ENCODE measurements around the gene SERBP1.
"Not testable (repeated sequence)": the region's sequence is repeated elsewhere in the genome, so short reads cannot be mapped to it uniquely, and the experiment has no call there.

SERBP1 gene

DNA sequence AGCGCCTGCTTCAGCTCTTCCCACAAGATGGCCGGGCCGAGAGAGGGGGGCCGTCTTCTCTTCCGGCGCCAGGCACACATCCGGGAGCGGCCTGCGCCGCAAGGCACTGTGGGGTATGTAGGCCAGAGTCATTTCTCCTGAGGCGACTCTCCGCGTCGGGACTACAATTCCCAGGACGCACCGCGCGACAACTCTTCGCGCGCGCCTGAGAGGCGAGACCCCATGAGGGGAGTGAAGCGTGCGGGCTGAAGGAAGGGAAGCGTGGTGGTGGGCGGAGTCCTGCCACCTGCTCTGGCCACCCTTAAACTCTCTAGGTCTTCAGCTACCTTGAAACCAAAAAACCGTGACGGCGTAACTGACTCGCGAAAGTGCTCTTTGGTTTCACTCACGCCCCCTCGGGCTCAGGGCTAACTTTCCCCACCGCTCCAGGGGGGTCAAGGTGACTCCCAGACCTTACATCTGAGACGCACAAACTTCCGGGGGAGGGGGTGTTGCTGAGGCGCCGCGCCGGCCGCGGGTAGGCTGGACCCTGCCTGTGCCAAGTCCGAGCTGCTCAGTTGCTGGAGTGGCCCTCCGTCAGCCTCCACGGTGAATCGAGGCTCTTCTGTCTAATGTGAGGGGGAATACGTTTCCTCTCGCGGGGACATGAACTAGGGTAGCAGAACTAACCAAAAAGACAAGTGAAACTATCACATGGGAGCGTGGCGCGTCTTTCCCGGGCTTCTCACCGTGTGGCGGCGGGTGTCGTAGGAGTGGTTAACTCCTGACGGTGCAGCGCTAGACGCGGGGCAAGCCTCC, at the start of gene SERBP1:
SERBP1 (minus strand) TSS at position 45 of the 798 bp plus-strand sequence. CDS start 102 bp downstream, outside the sequence.
- DNase-seq (ENCODE audit: low read depth): peak; percentile 92

DNA sequence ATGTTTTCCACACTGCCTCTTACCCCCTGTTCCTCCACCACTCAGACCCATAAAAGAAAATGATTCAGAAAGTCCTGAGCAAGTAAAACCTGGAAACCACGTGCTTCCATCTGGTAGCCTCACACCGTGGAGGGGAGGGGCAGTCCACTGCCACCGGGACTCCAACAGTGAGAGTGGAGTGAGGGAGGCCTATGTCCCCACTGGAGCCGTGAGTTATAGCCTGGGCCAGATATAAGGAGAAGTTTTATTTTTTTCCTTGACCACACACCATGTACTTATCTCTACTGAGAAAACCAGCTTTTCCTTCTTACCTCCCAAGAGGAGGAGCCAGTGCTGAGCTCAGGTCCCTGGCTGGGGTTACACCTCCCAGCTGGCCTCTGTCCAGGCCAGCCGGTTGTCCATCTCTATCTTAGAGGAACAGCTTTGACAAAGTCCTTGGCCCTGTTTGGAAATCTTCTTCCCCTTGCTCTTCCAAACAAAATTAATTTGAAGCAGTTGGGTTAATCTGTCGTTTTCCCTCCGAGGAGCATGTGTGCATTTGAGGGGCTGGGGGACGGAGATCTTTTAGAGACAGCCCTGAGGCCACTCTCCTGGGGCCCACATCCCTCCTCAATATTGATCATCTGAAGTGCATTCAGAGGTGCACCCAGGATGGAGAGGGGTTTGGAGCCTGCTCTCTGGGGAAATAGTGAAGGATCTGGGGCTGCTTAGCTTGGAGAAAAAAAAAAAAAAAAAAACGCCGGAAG, 49.1 kb upstream of the SERBP1 start:
- no peak for DNase-seq (ENCODE audit: low read depth)

DNA sequence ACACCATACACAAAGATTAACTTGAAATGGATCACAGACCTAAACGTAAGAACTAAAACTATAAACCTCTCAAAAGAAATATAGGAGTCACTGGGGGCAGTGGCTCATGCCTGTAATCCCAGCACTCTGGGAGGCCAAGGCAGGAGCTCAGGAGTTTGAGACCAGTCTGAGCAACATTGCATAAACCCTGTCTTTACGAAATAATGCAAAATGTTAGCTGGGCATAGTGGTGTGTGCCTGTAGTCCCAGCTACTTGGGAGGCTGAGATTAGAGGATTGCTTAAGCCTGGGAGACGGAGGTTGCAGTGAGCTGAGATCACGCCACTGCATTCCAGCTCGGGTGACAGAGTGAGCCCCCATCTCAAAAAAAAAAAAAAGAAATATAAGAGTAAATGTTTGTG, 46.7 kb upstream of the SERBP1 start:
- no peak for DNase-seq (ENCODE audit: low read depth)

DNA sequence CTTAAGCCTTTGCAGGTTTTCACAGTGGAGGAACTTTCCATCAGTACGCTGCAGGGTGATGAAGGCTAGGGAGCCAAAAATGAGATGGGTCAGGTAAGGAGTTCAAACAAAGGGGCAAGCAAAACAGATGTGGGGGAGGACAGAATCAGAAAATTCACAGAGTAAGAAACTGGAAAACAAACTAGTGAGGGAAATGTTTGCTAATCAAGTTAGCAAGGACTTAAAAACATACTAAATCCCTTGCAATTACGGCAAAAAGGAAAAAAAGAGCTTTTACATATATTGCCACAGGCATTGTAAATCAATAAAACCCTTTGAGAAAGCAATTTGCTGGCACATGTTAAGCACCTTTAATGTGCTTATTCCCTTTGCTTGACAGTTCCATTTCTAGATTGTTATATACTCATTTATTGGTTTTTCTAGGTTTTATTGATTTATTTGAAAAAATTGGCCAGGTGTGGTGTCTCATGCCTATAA, 45.8 kb upstream of the SERBP1 start:
- no peak for DNase-seq (ENCODE audit: low read depth)

DNA sequence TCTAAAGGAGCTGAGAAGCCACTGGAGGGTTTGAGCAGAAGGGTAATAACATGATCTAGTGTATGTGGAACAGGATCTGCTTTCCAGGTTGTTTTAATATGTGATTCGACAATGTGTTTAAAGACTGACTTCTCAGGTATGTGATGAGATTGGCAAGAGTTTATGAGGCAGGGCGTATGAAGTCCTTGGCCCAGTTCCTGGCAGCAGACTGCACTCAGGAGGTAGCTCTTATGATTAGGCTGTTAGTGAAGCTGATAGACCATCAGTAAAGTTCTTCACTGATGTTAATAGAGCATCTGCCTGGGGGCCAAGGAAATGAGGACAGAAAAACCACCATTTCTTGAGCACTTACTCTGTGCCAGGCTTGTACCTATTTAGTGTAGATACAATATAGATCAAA, 41.9 kb upstream of the SERBP1 start:
- DNase-seq (ENCODE audit: low read depth): no peak

DNA sequence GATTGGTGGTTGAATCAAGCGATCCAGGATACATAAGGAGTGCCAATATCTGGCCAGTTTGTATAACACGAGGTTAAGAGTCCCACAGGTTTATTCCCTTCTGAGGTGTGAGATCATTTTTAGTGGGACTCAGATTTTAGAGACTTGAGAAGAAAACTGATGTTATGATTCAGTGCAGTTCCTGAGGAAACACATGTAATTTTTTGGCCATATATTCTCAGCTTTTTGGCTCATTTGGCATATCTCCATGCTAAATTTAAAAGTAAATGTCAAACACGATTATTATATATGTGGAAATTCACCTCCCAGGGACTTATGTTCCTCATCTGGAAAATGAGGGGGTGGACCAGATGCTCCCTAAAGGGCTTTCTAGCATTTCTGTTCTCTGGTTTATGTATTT, 39.2 kb upstream of the SERBP1 start:
- DNase-seq (ENCODE audit: low read depth): no peak

DNA sequence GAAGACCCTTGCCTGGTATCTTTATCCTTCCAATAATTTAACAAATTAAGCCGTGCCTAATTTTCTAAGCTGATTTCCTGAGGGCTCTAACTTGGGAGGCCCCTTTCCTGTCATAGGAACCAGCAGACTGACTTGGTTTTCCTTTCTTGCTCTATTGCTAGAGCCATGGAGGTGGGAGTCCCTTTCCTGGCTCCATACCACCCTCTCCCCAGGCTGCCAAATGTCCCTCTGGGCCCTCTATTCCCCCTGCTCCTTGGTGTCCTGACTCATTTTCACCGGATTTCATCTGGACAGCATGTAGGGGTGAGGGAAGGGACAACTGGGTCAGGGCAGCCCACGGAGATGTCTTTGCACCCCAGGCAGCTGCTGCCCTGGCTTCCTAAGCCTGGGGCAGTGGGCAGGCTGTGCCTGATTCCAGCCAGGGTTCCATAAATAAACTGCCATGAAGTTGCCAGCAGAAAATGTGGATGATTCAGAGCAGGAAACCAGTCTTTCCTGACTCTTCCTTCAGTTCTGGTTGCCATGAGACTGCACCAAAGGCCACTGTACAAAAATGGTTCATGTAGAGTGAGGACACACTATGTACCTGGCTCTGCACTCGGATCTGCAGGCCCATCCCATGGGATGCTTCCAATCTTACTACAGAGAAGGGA, 38.0 kb upstream of the SERBP1 start:
- no peak for DNase-seq (ENCODE audit: low read depth)

DNA sequence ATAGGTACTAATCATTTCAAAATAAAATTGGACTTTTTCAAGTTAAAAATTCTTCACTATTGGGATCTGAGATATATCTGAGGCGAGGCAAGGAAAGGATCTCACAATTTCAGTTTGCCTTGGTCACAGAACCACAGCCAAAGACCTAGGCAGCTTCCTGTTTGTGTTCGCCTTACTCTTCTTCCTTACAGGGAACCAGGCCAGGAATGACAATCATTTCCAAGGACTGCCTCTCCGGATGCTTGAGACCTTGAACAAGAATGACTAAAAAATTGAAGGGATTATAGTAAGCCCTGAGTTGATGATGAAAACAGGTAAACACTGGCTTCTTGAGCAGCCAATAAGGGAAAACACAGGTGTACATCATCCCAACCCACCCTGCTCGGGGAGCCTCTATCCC, 35.2 kb upstream of the SERBP1 start:
- no peak for DNase-seq (ENCODE audit: low read depth)

DNA sequence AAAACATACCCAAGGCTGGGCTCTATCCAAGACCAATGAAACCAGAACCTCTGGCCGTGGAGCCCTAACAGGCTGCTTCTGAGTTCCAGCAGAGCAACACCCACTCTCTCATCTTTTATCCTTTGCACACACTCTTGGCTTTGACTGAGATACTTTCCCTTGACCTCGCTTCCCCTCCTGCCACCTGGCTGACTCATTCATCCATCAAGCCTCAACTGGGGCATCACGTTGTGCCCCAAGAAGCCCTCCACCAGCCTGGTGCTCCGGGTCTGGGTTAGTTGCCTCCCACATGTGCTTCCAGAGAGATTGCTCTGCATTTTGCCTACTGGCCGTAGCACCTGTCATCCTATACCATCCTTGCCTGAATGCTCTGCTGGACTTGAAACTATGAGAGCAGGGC, 34.5 kb upstream of the SERBP1 start:
- DNase-seq (ENCODE audit: low read depth): no peak

DNA sequence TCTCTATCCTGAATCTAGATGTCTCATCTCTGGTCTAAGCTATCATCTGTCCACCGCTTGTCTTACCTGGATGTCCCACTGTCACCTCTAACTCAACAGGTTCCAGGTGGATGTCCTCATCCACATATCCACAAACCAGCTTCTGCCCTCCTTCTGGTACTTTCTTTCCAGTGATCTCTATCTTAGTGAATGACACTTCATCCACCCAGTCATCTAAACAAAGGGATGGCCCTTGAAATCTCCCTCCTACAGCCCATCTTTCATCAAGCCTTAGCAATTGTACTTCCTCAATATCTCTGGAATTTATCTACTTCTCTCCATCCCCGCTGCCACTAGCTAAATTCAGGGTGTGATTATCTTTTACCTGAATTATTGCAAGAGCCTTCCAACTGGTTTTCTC, 33.9 kb upstream of the SERBP1 start:
- no peak for DNase-seq (ENCODE audit: low read depth)

DNA sequence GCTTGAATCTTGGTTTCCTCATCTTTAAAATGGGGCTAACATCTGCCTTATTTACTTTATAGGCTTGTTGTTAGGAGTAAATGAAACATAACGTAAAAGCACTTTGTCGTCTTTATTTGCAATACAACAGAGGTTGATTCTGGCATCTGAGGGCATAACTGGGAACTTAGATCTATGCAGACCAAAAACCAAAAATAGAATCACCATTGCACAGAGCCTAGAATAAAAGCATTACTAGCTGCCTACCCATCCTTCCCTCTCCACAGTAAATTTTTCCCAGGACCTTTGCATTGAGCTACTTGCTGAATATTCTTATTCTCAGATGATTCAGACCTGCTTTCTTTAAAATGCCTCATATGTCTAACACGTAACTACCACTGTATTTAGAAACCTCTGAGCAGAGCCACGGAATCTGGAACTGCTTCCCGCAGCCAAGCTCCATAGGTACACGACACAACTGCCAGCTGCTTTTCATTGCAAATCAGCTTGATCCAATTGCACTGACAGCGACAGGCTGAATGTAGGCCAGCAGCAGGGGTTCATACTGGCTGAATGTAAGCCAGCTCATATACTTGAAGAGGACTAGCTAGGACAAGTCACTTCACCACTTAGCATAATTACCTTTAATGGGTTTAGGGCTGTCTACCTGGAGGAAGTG, 33.2 kb upstream of the SERBP1 start:
- no peak for DNase-seq (ENCODE audit: low read depth)

DNA sequence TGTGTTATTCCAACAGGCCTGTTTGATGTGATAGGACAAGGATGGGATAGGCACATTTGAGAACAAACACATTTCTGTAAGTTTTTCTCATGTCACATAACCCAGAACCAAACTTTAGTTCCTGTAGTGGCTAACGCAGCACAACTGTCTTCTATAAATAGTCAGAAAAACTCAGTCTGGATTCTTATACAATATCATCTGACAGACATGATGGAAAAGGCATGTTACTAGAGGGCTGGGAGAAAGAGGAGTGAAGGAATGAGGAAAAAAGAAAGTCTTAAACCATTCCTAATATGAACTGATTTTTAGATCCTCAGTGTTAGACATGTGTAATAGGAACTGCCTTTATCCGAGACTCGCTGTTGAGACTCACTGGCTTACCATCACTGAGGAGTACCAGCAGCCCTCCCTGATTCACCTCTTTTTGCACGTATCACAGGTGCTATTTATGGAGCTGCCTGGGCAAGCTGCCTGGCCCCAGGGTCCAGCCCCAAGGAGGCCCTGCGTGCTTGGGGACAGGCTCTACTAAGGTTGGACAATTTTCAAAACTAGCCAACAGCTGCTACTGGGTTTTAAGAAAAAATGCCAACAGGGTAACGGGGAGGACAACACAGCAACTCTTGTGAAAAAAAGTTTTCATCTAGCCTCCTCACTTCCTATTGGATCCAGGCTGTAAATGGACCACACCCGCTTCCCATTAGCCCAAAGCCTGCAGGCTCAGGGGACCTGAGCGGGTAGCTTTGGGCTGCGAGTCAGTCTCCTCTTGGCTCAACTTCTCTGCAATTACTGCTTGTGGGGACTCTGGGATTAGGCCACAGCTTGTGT, 30.7 kb upstream of the SERBP1 start:
- DNase-seq (ENCODE audit: low read depth): no peak

DNA sequence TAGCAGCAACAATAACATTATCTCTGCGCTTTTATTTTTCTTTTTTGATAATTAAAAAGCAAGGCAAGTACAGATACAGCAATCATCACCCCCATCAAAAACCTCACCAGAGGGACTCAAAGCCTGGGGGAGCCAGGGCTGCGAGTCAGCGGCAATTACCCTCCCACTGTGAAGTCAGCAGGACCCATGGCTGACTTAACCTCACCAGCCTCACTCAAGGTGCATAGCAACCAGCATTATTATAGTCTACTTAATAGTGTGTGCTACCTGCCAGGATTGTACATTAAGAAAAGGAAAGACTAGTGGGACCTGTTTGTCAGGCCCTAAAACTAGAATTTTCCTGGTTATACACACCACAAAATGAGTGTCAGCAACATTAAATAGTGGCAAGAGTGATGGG, 28.9 kb upstream of the SERBP1 start:
- no peak for DNase-seq (ENCODE audit: low read depth)

DNA sequence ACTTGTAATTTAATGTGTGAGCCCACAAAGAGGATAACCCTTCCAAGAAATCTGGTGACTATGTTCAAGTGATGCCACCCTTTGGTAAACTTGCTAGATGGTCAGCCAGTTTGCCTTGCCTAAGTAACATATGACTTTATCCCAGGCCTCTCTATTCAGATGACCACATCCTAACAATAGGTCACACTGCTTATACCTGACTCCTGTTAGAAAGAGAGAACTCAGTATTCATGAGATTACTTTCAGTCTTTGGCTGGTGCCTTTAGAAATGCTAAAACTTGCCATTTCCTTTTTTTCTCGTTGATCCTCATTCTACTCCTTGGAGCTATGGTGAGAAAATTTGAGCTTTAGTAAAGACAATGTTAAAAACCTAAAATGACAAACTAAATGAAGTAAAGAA, 28.5 kb upstream of the SERBP1 start:
- no peak for DNase-seq (ENCODE audit: low read depth)

DNA sequence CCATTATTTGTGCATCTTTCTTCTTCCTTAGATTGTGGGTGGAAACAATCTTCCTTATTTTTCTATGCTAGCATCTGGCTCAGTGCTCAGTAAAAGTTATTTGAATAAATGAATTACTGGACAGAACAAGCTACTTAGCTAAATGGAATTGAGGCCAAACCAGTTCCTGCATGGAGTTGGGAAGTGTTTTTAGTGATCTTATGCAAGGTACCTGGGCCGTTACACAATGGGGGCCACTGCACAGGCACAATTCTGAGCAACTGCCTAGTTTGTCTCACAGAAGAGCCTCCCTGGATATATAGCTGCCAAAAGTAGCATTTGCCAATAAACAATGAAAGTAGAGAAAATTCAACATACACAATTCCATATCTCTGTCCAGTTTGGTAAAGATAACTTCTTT, 27.0 kb upstream of the SERBP1 start:
- no peak for DNase-seq (ENCODE audit: low read depth)

DNA sequence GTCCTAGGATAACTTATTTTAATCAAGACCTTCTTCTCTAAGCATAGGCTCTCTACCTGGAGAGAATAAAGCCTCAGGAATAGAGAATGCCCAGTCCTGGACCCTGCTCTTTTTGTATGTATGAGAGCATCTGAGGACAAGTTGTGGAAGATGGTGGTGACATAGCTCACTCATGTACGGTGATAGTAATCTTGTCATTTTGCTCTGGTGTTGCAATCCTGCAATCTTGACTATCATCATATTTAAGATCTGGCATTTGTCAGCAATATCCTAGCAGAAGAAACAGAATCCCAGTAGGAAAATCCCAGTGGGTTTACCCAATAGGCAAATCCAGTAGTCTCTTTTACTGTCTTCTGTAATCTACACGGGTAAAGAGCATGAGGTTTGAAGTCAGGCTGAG, 21.6 kb upstream of the SERBP1 start:
- DNase-seq (ENCODE audit: low read depth): no peak

DNA sequence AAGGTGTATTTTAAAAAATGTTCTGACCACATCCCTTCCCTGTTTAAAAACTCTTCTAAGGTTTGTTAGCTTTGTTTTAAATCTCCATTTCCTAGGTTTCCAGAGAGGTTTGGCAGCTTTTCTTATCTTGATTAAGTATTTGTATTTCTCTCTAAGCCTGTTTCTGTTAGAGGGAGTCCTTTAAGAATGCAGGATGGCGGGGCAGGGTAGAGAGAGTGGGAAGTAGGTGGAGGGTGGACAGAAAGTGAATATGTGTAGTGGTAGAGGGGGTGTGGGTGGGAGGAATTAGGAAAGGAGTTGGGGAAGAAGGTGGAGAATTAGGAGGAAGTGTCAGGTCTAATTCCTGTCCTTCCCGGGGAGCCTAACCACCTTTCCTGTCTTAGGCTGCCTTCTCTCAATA, 21.2 kb upstream of the SERBP1 start:
- DNase-seq (ENCODE audit: low read depth): no peak

DNA sequence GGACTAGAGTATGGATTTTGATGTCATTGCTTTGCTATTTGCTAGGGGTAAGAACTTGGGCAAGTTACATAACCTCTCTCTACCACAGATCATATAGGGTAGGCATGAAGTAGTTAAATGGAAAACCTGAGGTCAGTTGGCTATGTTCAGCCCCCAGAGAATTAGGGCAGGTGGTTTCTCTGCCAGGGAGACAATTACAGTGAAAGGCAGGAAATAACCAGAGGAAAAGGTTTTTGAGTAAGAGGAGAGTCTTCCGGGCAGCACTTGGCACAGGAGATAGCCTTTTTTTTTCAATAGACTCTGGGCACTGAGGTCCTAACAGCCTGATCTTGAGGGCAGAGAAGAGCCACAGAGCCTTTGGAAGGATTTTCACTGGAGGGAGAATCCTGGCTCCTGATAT, 16.7 kb upstream of the SERBP1 start:
- no peak for DNase-seq (ENCODE audit: low read depth)

DNA sequence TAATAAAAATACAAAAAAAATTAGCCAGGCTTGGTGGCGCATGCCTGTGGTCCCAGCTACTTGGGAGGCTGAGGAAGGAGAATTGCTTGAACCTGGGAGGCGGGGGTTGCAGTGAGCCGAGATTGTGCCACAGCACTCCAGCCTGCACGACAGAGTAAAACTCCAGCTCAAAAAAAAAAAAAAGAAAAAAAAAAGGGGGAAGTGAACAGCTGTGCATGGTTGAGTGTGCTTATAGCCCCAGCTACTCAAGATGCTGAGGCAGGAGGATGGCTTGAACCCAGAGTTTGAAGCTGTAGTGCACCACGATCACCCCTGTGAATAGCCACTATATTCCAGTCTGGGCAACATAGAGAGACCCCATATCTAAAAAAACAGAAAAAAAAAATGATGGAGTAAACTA, 15.8 kb upstream of the SERBP1 start:
- DNase-seq (ENCODE audit: low read depth): not testable (repeated sequence)

DNA sequence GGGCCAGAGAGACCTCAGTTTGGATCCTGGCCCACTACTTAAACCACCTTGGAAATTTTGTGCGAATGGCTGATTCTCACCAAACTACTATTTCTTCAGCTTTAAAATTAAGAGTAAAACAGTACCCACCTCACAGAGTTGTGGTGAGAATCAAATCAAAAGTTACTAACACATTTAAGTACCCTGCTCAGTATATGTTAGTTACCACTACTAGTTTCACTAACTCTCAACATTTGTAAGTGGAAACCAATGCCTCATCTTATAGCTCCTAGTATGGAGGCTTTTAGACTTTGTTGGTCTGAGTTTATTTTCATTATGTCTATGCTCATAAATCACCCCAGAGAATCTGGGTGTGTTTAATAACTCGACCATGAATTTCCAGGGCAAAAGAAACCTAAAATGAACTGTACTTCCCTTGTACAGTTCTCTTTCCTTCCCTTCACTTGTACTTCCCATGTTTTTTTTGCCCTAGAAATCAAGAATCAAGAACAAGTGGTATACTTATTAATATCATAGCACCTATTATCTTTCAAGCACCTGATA, 11.6 kb upstream of the SERBP1 start:
- no peak for DNase-seq (ENCODE audit: low read depth)

DNA sequence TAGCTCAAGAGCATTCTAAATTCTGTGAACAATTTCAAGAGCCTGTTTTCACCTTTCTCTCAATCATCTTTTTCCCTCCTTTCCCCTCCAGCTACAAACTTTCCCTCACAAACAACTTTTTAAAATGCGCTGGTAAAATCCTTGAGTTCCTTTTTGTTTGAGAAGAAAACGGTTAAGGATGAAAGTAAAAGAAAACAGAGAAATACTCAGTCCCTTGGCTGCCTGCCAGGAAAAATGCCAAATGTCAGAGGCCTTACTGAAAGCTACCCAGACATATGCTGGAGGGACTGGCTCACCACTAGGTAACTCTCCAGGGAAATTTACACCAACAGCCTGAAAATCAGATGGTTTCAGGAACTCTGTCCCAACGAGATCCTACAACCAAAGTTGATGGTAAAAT, 11.0 kb upstream of the SERBP1 start:
- DNase-seq (ENCODE audit: low read depth): no peak

Data from activated T-helper 1 cell treated with Interleukin-2 at 50 U/mL for 16 hours (primary cell).